B cell (primary cell): ENCODE data around the gene SAMD9. TPM values are rescaled to one million over a fixed set of nuclear protein-coding genes. Genes with fewer than 3 reads are reported as not detected.

Source experiments
- ATAC-seq: fragments of 200-7000 bp; cut with Tn5 transposase; one replicate; pipeline ENCODE4 v1.10.0; 2021; ENCODE audit warnings: low read depth, mild to moderate bottlenecking, moderate number of reproducible peaks, moderate library complexity
- CTCF ChIA-PET: fragments of 350-600 bp; sonication (Branson Sonifier 250); formaldehyde crosslinking; loops from one replicate; lab custom pipeline; 2021; ENCODE audit warnings: antibody characterized with exemption, inconsistent platforms; lab: Charles Lee
- POLR2A ChIA-PET: fragments of 350-600 bp; sonication (Branson Sonifier 250); formaldehyde crosslinking; loops from one replicate; lab custom pipeline; 2021; ENCODE audit warnings: antibody characterized with exemption; lab: Charles Lee
- DNase-seq: peaks from one replicate; pipeline ENCODE4 v3.0.0; 2013
- H2AFZ ChIP-seq: 2 replicates; pipeline ENCODE4 v1.6.1; 2012; ENCODE audit warnings: mild to moderate bottlenecking, low read depth, low read length; ENCODE audit not compliant: insufficient read depth, poor library complexity, severe bottlenecking
- H3K27ac ChIP-seq, 2 donors: 1 replicate in 1 of 2; 2 replicates in 1 of 2; pipeline ENCODE4 v1.5.1; 2012 to 2013; ENCODE audit warnings: low read length in 2 of 2, mild to moderate bottlenecking in 2 of 2, moderate library complexity in 1 of 2
- H3K27me3 ChIP-seq, 4 experiments: fragments of 200-600 bp in 1 of 4; sonication (generic) in 1 of 4; replicated peaks in 1 of 4; 1 replicate in 2 of 4; 2 replicates in 2 of 4; pipeline versions ENCODE4 v1.6.1 to v1.7.0; 2013 to 2016; ENCODE audit warnings: low read length in 3 of 4, mild to moderate bottlenecking in 2 of 4, mixed read lengths in 1 of 4, moderate library complexity in 1 of 4; ENCODE audit not compliant: insufficient read depth in 4 of 4, control insufficient read depth in 3 of 4; ENCODE audit errors: control extremely low read depth in 1 of 4
- H3K36me3 ChIP-seq, 2 experiments: replicated peaks in 1 of 2; 1 replicate in 1 of 2; 2 replicates in 1 of 2; pipeline versions ENCODE4 v1.6.1 to v1.7.1; 2013; ENCODE audit warnings: low read length in 1 of 2; ENCODE audit not compliant: insufficient read depth in 2 of 2, control insufficient read depth in 1 of 2; ENCODE audit errors: control extremely low read depth in 1 of 2, extremely low read depth in 1 of 2
- H3K4me1 ChIP-seq, 2 donors: fragments of 200-600 bp in 1 of 2; sonication (generic) in 1 of 2; 1 replicate in 1 of 2; 2 replicates in 1 of 2; pipeline versions ENCODE4 v1.5.1 to v1.6.1; 2013 to 2017; ENCODE audit warnings: low read length in 2 of 2; ENCODE audit not compliant: control insufficient read depth in 2 of 2, insufficient read depth in 2 of 2
- H3K4me2 ChIP-seq: replicated peaks from 2 replicates; pipeline ENCODE3; 2012; ENCODE audit warnings: mild to moderate bottlenecking, low read depth, low read length; ENCODE audit not compliant: poor library complexity, severe bottlenecking
- H3K4me3 ChIP-seq, 5 experiments: fragments of 200-600 bp in 1 of 5; sonication (generic) in 1 of 5; 1 replicate in 3 of 5; 2 replicates in 2 of 5; pipeline versions ENCODE4 v1.5.1 to v1.7.0; 2011 to 2016; ENCODE audit warnings: low read length in 4 of 5, mild to moderate bottlenecking in 4 of 5, low read depth in 2 of 5, control low read depth in 1 of 5, moderate library complexity in 1 of 5; ENCODE audit not compliant: insufficient read depth in 1 of 5; ENCODE audit errors: control extremely low read depth in 1 of 5, extremely low read depth in 1 of 5
- H3K79me2 ChIP-seq: fragments of 200-600 bp; sonication (generic); one replicate; pipeline ENCODE4 v1.6.0; 2016; ENCODE audit warnings: low read length; ENCODE audit not compliant: control insufficient read depth, insufficient read depth
- H3K9ac ChIP-seq: fragments of 200-600 bp; sonication (generic); 2 replicates; pipeline ENCODE4 v1.6.1; 2017; ENCODE audit warnings: mild to moderate bottlenecking, low read length, moderate library complexity
- H3K9me3 ChIP-seq, 3 donors: one replicate each; pipeline versions ENCODE4 v1.6.1 to v1.7.1; 2013; ENCODE audit warnings: low read length in 2 of 3; ENCODE audit not compliant: control insufficient read depth in 2 of 3, insufficient read depth in 1 of 3; ENCODE audit errors: control extremely low read depth in 1 of 3
- H4K20me1 ChIP-seq: 2 replicates; pipeline ENCODE4 v1.6.0; 2012; ENCODE audit warnings: mild to moderate bottlenecking, low read length; ENCODE audit not compliant: insufficient read depth, control insufficient read depth, poor library complexity, severe bottlenecking
- H3K27ac Mint-ChIP-seq: one replicate; pipeline ENCODE4 v1.8.0; 2021; ENCODE audit warnings: mixed read lengths
- H3K27me3 Mint-ChIP-seq: one replicate; pipeline ENCODE4 v1.8.0; 2021; ENCODE audit warnings: mixed read lengths
- H3K4me1 Mint-ChIP-seq: one replicate; pipeline ENCODE4 v1.8.0; 2021; ENCODE audit warnings: mixed read lengths
- H3K4me3 Mint-ChIP-seq: one replicate; pipeline ENCODE4 v1.8.0; 2021; ENCODE audit warnings: mixed read lengths
- H3K9me3 Mint-ChIP-seq: one replicate; pipeline ENCODE4 v1.8.0; 2022; ENCODE audit warnings: mixed read lengths; ENCODE audit not compliant: insufficient read depth
- CTCF ChIP-seq: fragments of 200-600 bp; IDR thresholded peaks from one replicate; pipeline ENCODE4 v1.8.0; 2022; ENCODE audit warnings: antibody characterized with exemption, mild to moderate bottlenecking
- EZH2 ChIP-seq: IDR thresholded peaks from 2 replicates; pipeline ENCODE4 v1.6.1; 2012; ENCODE audit warnings: borderline replicate concordance, low read depth, mild to moderate bottlenecking, moderate library complexity, low read length; ENCODE audit not compliant: insufficient read depth, poor library complexity, severe bottlenecking
- WGBS: methylation state at CpG from one replicate; pipeline ENCODE4 v1.1.5; 2013; ENCODE audit warnings: missing lambda C conversion rate; ENCODE audit not compliant: insufficient coverage; 5-methylcytosine and 5-hydroxymethylcytosine counted together
- intact Hi-C: fragments of 100-400 bp; cut with micrococcal nuclease; formaldehyde crosslinking; loops from one replicate; pipeline ENCODE4 v1.10.0; 2022
- polyA plus RNA-seq: library from polyadenylated mRNA; depleted of rRNA; stranded (reverse); fragments of >200 nt; gene quantifications from 2 replicates; pipeline ENCODE4 v1.2.3, GENCODE V29; 2012
- total RNA-seq, 2 donors: library from RNA; stranded (reverse); fragments of 120-200 nt in 1 of 2; gene quantifications; 1 replicate in 1 of 2; 2 replicates in 1 of 2; pipeline versions ENCODE4 v1.2.3 to v1.2.4, GENCODE V29; 2013 to 2022

SAMD9 gene
- total and polyA plus RNA-seq, 2 donors (not counting 1 experiment from before 2014, with no cell fraction given), result 6.2 to 42.1 TPM

GRCh38 chr7:93142127-93142526 lies 24.3 kb upstream of the SAMD9 start:
- WGBS, result no CpG with 5 or more reads among the region's 1 CpG
- peaks cover 33 to 78% of the 10 kb centered on the region in 2 experiments for H3K36me3 ChIP-seq
- H3K27ac Mint-ChIP-seq, result no peak overlapping the region
- TF ChIP-seq CTCF (no peak), EZH2 (no peak)
- peaks cover 21 to 26% of the 10 kb centered on the region in 2 donors for H3K4me1 ChIP-seq
- no peak overlapping the region for H3K9ac ChIP-seq
- no peak overlapping the region for H2AFZ ChIP-seq
- H4K20me1 ChIP-seq, result peaks cover 3% of the 10 kb centered on the region
- no peak overlapping the region for H3K4me3 ChIP-seq
- ChIA-PET CTCF (no interaction called here), POLR2A (no interaction called here)
- intact Hi-C loops, result no loop called here
- DNase-seq (no peak), ATAC-seq (no peak)
- H3K27ac ChIP-seq, result no peak overlapping the region
- H3K4me3 Mint-ChIP-seq, result no peak overlapping the region
- H3K9me3 Mint-ChIP-seq, result peaks cover 4% of the 10 kb centered on the region
- H3K4me1 Mint-ChIP-seq, result peaks cover 19% of the 10 kb centered on the region
- H3K9me3 ChIP-seq, result peaks cover 0 to 10% (median 5%) of the 10 kb centered on the region in 3 donors
- H3K27me3 Mint-ChIP-seq, result no peaks in the 10 kb centered on the region
- H3K4me2 ChIP-seq, result no peak overlapping the region
- H3K27me3 ChIP-seq, result no peaks in the 10 kb centered on the region
- peaks cover 22% of the 10 kb centered on the region for H3K79me2 ChIP-seq

- intact Hi-C loops, result no loop called here
Observed at GRCh38 chr7:93140582-93141191, 22.9 kb upstream of the SAMD9 start.

More at GRCh38 chr7:93140582-93141191, 22.9 kb upstream of the SAMD9 start:
- Mint-ChIP-seq H3K27ac (no peak overlapping the region), H3K4me3 (no peak overlapping the region), H3K4me1 (peaks cover 5% of the 10 kb centered on the region), H3K9me3 (peaks cover 5% of the 10 kb centered on the region), H3K27me3 (no peaks in the 10 kb centered on the region)
- H4K20me1 ChIP-seq, result peaks cover 1% of the 10 kb centered on the region
- H3K27me3 ChIP-seq, result no peaks in the 10 kb centered on the region
- ChIA-PET CTCF (no interaction called here), POLR2A (no interaction called here)
- no peak overlapping the region for H3K9ac ChIP-seq
- H3K4me3 ChIP-seq, result no peak overlapping the region
- peaks cover 8% of the 10 kb centered on the region for H3K79me2 ChIP-seq
- H3K4me1 ChIP-seq, result peaks cover 7 to 12% of the 10 kb centered on the region in 2 donors
- no peak for TF ChIP-seq CTCF
- H3K27ac ChIP-seq, result no peak overlapping the region
- ATAC-seq (no peak), DNase-seq (no peak)
- 96% methylated on average over 3 of the region's 3 CpGs for WGBS
- peaks cover 37 to 91% of the 10 kb centered on the region in 2 experiments for H3K36me3 ChIP-seq
- no peak overlapping the region for H3K4me2 ChIP-seq
- H3K9me3 ChIP-seq, result peaks cover under 1 to 12% (median 11%) of the 10 kb centered on the region in 3 donors
- no peak overlapping the region for H2AFZ ChIP-seq
